ENCODE results near the gene BCAN.
"Not testable (repeated sequence)": the region's sequence is repeated elsewhere in the genome, so short reads cannot be mapped to it uniquely, and the experiment has no call there.

The BCAN gene

DNA sequence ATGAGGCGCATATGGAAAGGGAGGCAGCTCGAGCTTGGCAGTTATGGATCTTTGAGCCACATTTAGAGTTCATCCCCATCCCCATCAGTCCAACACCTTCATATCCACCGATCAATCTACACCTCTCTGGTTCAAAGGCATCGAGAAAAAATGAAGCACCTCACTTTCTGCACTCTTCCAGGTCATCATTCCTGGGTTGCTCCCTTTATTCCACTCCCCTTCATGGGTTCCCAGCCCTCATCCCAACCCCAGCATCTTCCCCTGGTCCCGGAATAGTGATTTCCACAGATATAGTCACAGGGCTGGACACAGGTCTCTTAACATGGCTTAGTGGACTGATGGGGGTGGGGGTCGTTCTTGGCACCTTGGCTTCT, 22.3 kb upstream of the BCAN start:
- Histone ChIP-seq H3K9ac (ENCODE audit: low read length) (no peak overlapping the region), H3K36me3 (ENCODE audit: control insufficient read depth, insufficient read depth, low read length, severe bottlenecking) (no peaks in the 10 kb centered on the region), H3K9me3 (ENCODE audit: control insufficient read depth, low read length) (no peaks in the 10 kb centered on the region), H3K27me3 (replicated peaks; ENCODE audit: control insufficient read depth, insufficient read depth, low read length) (peaks cover 41% of the 10 kb centered on the region), H3K4me1 (ENCODE audit: control insufficient read depth, insufficient read depth, low read length) (peaks cover 7% of the 10 kb centered on the region), H3K4me3 (ENCODE audit: low read length) (no peak overlapping the region)
- DNase-seq (ENCODE audit: low read depth), result no peak

- Histone ChIP-seq H3K4me3 (ENCODE audit: low read length) (no peak overlapping the region), H3K9me3 (ENCODE audit: control insufficient read depth, low read length) (no peaks in the 10 kb centered on the region), H3K4me1 (ENCODE audit: control insufficient read depth, insufficient read depth, low read length) (peaks cover 3% of the 10 kb centered on the region), H3K9ac (ENCODE audit: low read length) (no peak overlapping the region), H3K36me3 (ENCODE audit: control insufficient read depth, insufficient read depth, low read length, severe bottlenecking) (no peaks in the 10 kb centered on the region), H3K27me3 (replicated peaks; ENCODE audit: control insufficient read depth, insufficient read depth, low read length) (peaks cover 64% of the 10 kb centered on the region)
- DNase-seq (ENCODE audit: low read depth), result no peak
Observed at GRCh38 chr1:156622581-156623297, 19.2 kb upstream of the BCAN start.

DNA sequence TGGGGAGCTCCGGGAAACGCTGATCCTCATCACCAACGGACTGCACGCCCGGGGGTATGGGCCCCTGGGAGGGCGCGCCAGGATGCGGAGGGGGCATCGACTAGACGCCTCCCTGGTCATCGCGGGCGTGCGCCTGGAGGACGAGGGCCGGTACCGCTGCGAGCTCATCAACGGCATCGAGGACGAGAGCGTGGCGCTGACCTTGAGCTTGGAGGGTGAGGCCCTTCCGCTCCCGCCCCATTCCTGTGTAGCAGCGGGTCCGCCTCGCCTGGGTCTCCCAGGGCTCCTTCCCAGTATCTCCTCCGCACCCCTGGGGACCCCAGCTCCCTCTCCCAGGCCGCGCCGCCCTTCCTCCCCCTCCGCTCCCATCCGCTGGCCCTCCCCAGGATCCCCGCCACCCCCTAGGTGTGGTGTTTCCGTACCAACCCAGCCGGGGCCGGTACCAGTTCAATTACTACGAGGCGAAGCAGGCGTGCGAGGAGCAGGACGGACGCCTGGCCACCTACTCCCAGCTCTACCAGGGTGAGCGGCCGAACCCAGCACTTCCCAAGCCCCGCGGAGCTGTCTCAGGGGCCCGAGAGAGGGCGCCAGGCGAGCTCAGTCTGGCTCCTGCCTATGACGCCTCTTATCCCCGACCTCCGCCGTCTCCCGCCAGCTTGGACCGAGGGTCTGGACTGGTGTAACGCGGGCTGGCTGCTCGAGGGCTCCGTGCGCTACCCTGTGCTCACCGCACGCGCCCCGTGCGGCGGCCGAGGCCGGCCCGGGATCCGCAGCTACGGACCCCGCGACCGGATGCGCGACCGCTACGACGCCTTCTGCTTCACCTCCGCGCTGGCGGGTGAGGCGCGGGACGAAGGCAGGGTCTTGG, 17.7 kb upstream of the BCAN start:
- H3K27me3 ChIP-seq (replicated peaks; ENCODE audit: control insufficient read depth, insufficient read depth, low read length), result peaks cover 65% of the 10 kb centered on the region

GRCh38 chr1:156624814-156625435, 17.0 kb upstream of the BCAN start:
- Histone ChIP-seq H3K9me3 (ENCODE audit: control insufficient read depth, low read length) (no peaks in the 10 kb centered on the region), H3K27me3 (replicated peaks; ENCODE audit: control insufficient read depth, insufficient read depth, low read length) (peaks cover 64% of the 10 kb centered on the region), H3K4me3 (ENCODE audit: low read length) (no peak overlapping the region), H3K9ac (ENCODE audit: low read length) (no peak overlapping the region), H3K36me3 (ENCODE audit: control insufficient read depth, insufficient read depth, low read length, severe bottlenecking) (no peaks in the 10 kb centered on the region), H3K4me1 (ENCODE audit: control insufficient read depth, insufficient read depth, low read length) (peaks cover 3% of the 10 kb centered on the region)
- DNase-seq (ENCODE audit: low read depth), result no peak

More for the DNA sequence above, 17.7 kb upstream of the BCAN start:
- Histone ChIP-seq H3K9ac (ENCODE audit: low read length) (no peak overlapping the region), H3K4me3 (ENCODE audit: low read length) (peak overlapping the region; percentile 50), H3K36me3 (ENCODE audit: control insufficient read depth, insufficient read depth, low read length, severe bottlenecking) (no peaks in the 10 kb centered on the region), H3K4me1 (ENCODE audit: control insufficient read depth, insufficient read depth, low read length) (peaks cover 3% of the 10 kb centered on the region), H3K9me3 (ENCODE audit: control insufficient read depth, low read length) (no peaks in the 10 kb centered on the region)
- DNase-seq (ENCODE audit: low read depth), result peak; percentile 72

DNA sequence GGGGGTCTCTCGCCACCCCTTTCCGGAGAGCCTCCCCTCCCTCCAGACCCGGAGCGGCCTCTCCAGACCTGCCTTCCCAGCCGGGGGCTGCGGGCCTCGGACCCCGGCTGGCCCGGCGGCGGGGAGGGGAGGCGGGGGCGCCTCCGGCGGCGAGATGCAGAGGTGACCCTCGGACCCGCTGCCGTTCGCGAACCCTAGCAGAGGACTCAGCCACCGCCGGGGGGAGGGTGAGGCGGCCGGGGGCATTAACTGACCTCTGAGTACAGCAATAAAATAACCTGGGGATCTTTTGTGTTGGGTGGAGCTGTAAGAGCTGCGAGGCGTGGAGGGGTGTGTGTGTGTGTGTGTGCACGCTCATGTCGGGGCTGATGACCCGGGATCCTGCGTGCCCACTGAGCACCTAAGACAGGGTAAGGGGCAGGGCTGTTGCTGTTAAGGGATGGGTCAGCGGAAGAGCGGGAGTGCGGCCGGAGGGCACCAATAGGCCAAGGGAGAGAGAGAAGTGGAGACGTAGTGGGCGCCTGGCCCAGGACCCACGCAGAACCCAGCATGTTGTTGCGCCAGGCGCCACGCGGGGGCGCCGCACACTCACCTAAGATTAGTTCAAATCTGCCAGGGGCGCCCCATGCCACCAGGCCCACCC, 16.4 kb upstream of the BCAN start:
- no peaks in the 10 kb centered on the region for H3K9me3 ChIP-seq (ENCODE audit: control insufficient read depth, low read length)
- no peaks in the 10 kb centered on the region for H3K36me3 ChIP-seq (ENCODE audit: control insufficient read depth, insufficient read depth, low read length, severe bottlenecking)
- no peak overlapping the region for H3K4me3 ChIP-seq (ENCODE audit: low read length)
- peak; percentile 80 for DNase-seq (ENCODE audit: low read depth)
- H3K4me1 ChIP-seq (ENCODE audit: control insufficient read depth, insufficient read depth, low read length), result peaks cover 3% of the 10 kb centered on the region
- no peak overlapping the region for H3K9ac ChIP-seq (ENCODE audit: low read length)
- peaks cover 62% of the 10 kb centered on the region for H3K27me3 ChIP-seq (replicated peaks; ENCODE audit: control insufficient read depth, insufficient read depth, low read length)

- H3K4me1 ChIP-seq (ENCODE audit: control insufficient read depth, insufficient read depth, low read length), result peaks cover 3% of the 10 kb centered on the region
- DNase-seq (ENCODE audit: low read depth), result no peak
- H3K4me3 ChIP-seq (ENCODE audit: low read length), result no peak overlapping the region
- no peaks in the 10 kb centered on the region for H3K36me3 ChIP-seq (ENCODE audit: control insufficient read depth, insufficient read depth, low read length, severe bottlenecking)
- H3K27me3 ChIP-seq (replicated peaks; ENCODE audit: control insufficient read depth, insufficient read depth, low read length), result peaks cover 63% of the 10 kb centered on the region
- H3K9me3 ChIP-seq (ENCODE audit: control insufficient read depth, low read length), result no peaks in the 10 kb centered on the region
- H3K9ac ChIP-seq (ENCODE audit: low read length), result no peak overlapping the region
Observed at GRCh38 chr1:156626079-156626438, 15.9 kb upstream of the BCAN start.

- no peak overlapping the region for H3K4me3 ChIP-seq (ENCODE audit: low read length)
- peaks cover 64% of the 10 kb centered on the region for H3K27me3 ChIP-seq (replicated peaks; ENCODE audit: control insufficient read depth, insufficient read depth, low read length)
- peaks cover 3% of the 10 kb centered on the region for H3K4me1 ChIP-seq (ENCODE audit: control insufficient read depth, insufficient read depth, low read length)
- DNase-seq (ENCODE audit: low read depth), result peak; percentile 63
- H3K36me3 ChIP-seq (ENCODE audit: control insufficient read depth, insufficient read depth, low read length, severe bottlenecking), result no peaks in the 10 kb centered on the region
- H3K9ac ChIP-seq (ENCODE audit: low read length), result no peak overlapping the region
- no peaks in the 10 kb centered on the region for H3K9me3 ChIP-seq (ENCODE audit: control insufficient read depth, low read length)
Observed at GRCh38 chr1:156627313-156627880, 14.5 kb upstream of the BCAN start.

DNA sequence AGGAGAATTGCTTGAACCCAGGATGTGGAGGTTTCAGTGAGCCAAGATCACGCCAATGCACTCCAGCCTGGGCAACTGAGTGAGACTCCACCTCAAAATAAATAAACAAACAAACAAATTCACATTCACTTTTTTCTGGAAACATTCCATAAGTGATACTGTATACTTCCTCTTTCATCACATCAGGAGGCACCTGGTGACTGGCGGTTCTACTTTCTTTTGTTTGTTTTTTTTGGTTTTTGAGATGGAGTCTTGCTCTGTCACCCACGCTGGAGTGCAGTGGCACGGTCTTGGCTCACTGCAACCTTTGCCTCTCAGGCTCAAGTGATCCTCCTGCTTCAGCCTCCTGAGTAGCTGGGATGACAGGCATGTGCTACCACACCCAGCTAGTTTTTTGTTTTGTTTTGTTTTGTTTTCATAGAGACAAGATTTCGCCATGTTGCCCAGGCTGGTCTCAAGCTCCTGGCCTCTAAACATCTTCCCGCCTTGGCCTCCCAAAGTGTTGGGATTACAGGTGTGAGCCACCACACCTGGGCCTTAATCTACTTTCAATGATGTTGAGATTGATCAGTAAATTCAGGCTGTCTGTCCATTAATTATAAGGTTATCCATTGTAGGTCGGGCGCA, 12.0 kb upstream of the BCAN start:
- Histone ChIP-seq H3K36me3 (ENCODE audit: control insufficient read depth, insufficient read depth, low read length, severe bottlenecking) (no peaks in the 10 kb centered on the region), H3K27me3 (replicated peaks; ENCODE audit: control insufficient read depth, insufficient read depth, low read length) (peaks cover 78% of the 10 kb centered on the region), H3K9ac (ENCODE audit: low read length) (no peak overlapping the region), H3K4me3 (ENCODE audit: low read length) (no peak overlapping the region), H3K4me1 (ENCODE audit: control insufficient read depth, insufficient read depth, low read length) (peaks cover 2% of the 10 kb centered on the region), H3K9me3 (ENCODE audit: control insufficient read depth, low read length) (no peaks in the 10 kb centered on the region)
- DNase-seq (ENCODE audit: low read depth), result no peak

DNA sequence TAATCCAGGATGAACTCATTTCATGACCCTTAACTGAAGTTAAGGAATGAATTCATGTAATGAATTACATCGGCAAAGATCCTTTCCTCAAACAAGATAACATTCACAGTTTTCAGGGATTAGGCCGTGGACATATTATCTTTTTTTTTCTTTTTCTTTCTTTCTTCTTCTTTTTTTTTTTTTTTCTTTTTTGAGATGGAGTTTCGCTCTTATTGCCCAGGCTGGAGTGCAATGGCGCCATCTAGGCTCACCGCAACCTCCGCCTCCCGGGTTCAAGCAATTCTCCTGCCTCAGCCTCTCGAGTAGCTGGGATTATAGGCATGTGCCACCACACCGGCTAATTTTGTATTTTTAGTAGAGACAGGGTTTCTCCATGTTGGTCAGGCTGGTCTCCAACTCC, 10.8 kb upstream of the BCAN start:
- not testable (repeated sequence) for H3K9me3 ChIP-seq (ENCODE audit: control insufficient read depth, low read length); DNase-seq (ENCODE audit: low read depth); H3K4me3 ChIP-seq (ENCODE audit: low read length); H3K9ac ChIP-seq (ENCODE audit: low read length); H3K4me1 ChIP-seq (ENCODE audit: control insufficient read depth, insufficient read depth, low read length); H3K36me3 ChIP-seq (ENCODE audit: control insufficient read depth, insufficient read depth, low read length, severe bottlenecking)
- peaks cover 76% of the 10 kb centered on the region for H3K27me3 ChIP-seq (replicated peaks; ENCODE audit: control insufficient read depth, insufficient read depth, low read length)

DNA sequence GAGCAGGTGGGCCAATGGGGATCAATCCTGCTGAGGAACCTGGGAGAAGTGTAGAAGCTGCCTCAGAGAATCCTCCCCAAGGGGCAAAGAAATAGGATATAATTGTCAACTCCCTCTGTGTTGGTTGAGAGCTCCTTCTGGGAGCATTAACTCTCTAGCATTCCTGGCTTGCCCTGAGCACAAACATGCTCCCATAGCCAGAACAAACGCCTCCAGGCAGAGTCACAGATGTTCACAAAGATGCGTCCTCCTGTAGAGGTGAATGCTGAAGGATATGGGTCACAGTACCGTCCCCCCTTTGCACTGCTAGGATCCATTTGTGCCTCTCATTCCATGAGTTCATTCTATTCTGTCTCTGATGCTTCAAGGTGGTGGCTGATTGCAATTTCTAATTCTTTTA, 9.6 kb upstream of the BCAN start:
- Histone ChIP-seq H3K27me3 (replicated peaks; ENCODE audit: control insufficient read depth, insufficient read depth, low read length) (peaks cover 79% of the 10 kb centered on the region), H3K4me3 (ENCODE audit: low read length) (no peak overlapping the region)
- no peak for DNase-seq (ENCODE audit: low read depth)

More for the DNA sequence above, 9.6 kb upstream of the BCAN start:
- Histone ChIP-seq H3K9ac (ENCODE audit: low read length) (no peak overlapping the region), H3K9me3 (ENCODE audit: control insufficient read depth, low read length) (no peaks in the 10 kb centered on the region), H3K36me3 (ENCODE audit: control insufficient read depth, insufficient read depth, low read length, severe bottlenecking) (no peaks in the 10 kb centered on the region), H3K4me1 (ENCODE audit: control insufficient read depth, insufficient read depth, low read length) (no peaks in the 10 kb centered on the region)
